Measurements from ENCODE around the gene PDE6B. TPM values are rescaled to one million over a fixed set of nuclear protein-coding genes. Genes with fewer than 3 reads are reported as not detected.
"Not testable (repeated sequence)": the region's sequence is repeated elsewhere in the genome, so short reads cannot be mapped to it uniquely, and the experiment has no call there.

PDE6B gene
- total and polyA plus RNA-seq, 12 donors = 0.73 to 6.2 (median 3.6) TPM

DNA sequence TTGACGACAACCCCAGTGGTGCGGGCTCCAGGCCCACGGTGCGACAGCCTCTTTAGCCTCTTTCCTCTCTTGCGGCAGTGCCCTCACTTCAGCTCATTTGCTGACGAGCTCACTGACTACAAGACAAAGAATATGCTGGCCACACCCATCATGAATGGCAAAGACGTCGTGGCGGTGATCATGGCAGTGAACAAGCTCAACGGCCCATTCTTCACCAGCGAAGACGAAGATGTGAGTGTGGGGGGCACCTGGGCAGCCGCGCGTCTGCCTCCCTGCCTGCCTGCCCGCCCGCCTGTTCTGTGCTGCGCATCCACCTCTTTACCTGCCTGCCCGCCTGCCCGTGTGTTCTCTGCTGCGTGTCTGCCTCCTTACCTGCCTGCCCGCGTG lies 9.2 kb downstream of the PDE6B start:
- no peak for DNase-seq
- intact Hi-C loops (cut with DNase I) = loop anchor here in 1 of 10 donors (10.0 kb wide), 1 partner anchor 290 kb away; no protein-coding TSS in a partner anchor
- TF ChIP-seq, protein P1, sequence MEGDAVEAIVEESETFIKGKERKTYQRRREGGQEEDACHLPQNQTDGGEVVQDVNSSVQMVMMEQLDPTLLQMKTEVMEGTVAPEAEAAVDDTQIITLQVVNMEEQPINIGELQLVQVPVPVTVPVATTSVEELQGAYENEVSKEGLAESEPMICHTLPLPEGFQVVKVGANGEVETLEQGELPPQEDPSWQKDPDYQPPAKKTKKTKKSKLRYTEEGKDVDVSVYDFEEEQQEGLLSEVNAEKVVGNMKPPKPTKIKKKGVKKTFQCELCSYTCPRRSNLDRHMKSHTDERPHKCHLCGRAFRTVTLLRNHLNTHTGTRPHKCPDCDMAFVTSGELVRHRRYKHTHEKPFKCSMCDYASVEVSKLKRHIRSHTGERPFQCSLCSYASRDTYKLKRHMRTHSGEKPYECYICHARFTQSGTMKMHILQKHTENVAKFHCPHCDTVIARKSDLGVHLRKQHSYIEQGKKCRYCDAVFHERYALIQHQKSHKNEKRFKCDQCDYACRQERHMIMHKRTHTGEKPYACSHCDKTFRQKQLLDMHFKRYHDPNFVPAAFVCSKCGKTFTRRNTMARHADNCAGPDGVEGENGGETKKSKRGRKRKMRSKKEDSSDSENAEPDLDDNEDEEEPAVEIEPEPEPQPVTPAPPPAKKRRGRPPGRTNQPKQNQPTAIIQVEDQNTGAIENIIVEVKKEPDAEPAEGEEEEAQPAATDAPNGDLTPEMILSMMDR (IDR thresholded peaks at IDR 0.05) = no peak

DNA sequence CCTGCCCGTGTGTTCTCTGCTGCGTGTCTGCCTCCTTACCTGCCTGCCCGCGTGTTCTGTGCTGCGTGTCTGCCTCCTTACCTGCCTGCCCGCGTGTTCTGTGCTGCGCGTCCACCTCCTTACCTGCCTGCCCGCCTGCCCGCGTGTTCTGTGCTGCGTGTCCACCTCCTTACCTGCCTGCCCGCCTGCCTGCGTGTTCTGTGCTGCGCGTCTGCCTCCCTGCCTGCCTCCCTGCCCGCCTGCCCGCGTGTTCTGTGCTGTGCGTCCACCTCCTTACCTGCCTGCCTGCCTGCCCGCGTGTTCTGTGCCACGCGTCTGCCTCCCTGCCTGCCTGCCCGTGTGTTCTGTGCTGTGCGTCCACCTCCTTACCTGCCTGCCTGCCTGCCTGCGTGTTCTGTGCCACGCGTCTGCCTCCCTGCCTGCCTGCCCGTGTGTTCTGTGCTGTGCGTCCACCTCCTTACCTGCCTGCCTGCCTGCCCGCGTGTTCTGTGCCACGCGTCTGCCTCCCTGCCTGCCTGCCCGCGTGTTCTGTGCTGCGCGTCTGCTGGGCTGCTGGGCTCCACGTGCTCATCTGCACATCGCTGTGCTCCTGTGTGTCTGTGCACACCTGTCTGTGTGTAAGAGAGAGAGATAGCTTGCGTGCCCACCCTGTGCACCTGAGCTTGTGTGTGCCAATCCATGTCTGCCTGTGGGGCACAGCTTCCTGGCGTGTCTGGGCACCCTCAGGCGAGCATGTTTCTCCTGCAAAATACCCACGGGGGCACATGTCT lies 9.9 kb downstream of the PDE6B start:
- not testable (repeated sequence) for H3K36me3 ChIP-seq, H3K4me1 ChIP-seq, DNase-seq, ATAC-seq, H3K27ac ChIP-seq, H3K4me3 ChIP-seq
- 92% methylated on average over 45 to 46 of the region's 46 CpGs for WGBS, 2 donors
- H3K27me3 ChIP-seq = peaks cover 4 to 32% (median 19%) of the 10 kb centered on the region in 7 donors
- H3K9me3 ChIP-seq = peaks cover 0 to 11% (median 0%) of the 10 kb centered on the region in 11 donors
- intact Hi-C loops (cut with DNase I) = loop anchor here in 1 of 10 donors (10.0 kb wide), 1 partner anchor 290 kb away; no protein-coding TSS in a partner anchor

More for the DNA sequence above, 9.2 kb downstream of the PDE6B start:
- WGBS, 2 donors = 79 to 80% methylated on average over 23 of the region's 23 CpGs
- Histone ChIP-seq H3K27me3 (peaks cover 4 to 31% (median 17%) of the 10 kb centered on the region in 7 donors), H3K9me3 (peaks cover 0 to 11% (median 0%) of the 10 kb centered on the region in 11 donors), H3K4me1 (no peaks in the 10 kb centered on the region), H3K27ac (no peak overlapping the region), H3K36me3 (no peaks in the 10 kb centered on the region), H3K4me3 (no peak overlapping the region)
- ATAC-seq = no peak

- TF ChIP-seq, protein P1 (IDR thresholded peaks at IDR 0.05) = no peak
- Histone ChIP-seq H3K4me1 (no peaks in the 10 kb centered on the region), H3K9me3 (peaks cover 0 to 11% (median 0%) of the 10 kb centered on the region in 11 donors), H3K36me3 (no peaks in the 10 kb centered on the region), H3K27me3 (peaks cover 4 to 36% (median 20%) of the 10 kb centered on the region in 7 donors), H3K4me3 (no peak overlapping the region), H3K27ac (no peak overlapping the region)
- intact Hi-C loops (cut with DNase I) = loop anchor here in 1 of 10 donors (10.0 kb wide), 1 partner anchor 291 kb away; no protein-coding TSS in a partner anchor
- WGBS, 2 donors = 85% methylated on average over 22 of the region's 22 CpGs
- ATAC-seq (no peak), DNase-seq (no peak)
Measured at GRCh38 chr4:635851-636627, 10.7 kb downstream of the PDE6B start.

DNA sequence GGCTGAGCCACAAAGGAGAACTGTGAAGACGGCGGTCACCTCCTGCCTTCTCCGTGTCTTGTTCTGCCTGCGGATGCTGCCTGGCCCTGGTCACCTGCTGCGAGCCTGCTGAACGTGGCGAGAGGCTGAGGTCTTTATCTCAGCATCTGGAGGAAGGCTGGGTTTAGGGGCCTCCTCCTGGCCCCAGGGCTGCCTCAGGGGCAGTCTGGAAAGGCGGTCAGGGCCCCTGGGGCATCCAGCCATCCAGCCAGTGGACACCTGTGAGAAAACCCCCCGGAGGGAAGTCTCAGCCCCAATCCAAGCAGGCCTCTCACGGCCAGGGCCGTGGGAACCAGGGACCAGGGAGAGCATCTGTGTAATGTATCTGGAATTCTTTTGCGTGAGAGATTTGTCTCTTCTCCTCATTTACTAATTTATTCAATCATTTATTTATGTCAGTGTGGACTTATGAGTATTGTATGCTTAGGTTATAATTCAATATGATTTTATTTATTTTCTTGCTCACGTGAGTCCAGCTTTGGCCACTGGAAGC lies 11.3 kb downstream of the PDE6B start:
- intact Hi-C loops (cut with DNase I) = loop anchor here in 1 of 10 donors (10.0 kb wide), 1 partner anchor 292 kb away; no protein-coding TSS in a partner anchor
- no peak for ATAC-seq
- no peak for DNase-seq
- H3K9me3 ChIP-seq = peaks cover 0 to 16% (median 0%) of the 10 kb centered on the region in 11 donors
- H3K4me3 ChIP-seq = no peak overlapping the region
- H3K4me1 ChIP-seq = no peaks in the 10 kb centered on the region
- H3K36me3 ChIP-seq = no peaks in the 10 kb centered on the region
- 67 to 75% methylated on average over 13 of the region's 13 CpGs for WGBS, 2 donors
- H3K27me3 ChIP-seq = peaks cover 4 to 43% (median 23%) of the 10 kb centered on the region in 7 donors
- TF ChIP-seq, protein P1 (IDR thresholded peaks at IDR 0.05) = no peak
- no peak overlapping the region for H3K27ac ChIP-seq

All from heart right ventricle (tissue), 16 donors.